GM12864 (cell line): ENCODE results near the gene MAP4K4.

Experiments used
- DNase-seq: peaks from one replicate; pipeline ENCODE4 v3.0.0-alpha.2; 2011; ENCODE audit warnings: low read depth
- H3K4me3 ChIP-seq: 2 replicates; pipeline ENCODE4 v1.5.1; 2011; ENCODE audit warnings: mild to moderate bottlenecking, low read depth, low read length, control low read depth
- CTCF ChIP-seq: IDR thresholded peaks from 2 replicates; pipeline ENCODE4 v1.5.1; 2011; ENCODE audit warnings: low read depth, mild to moderate bottlenecking, moderate library complexity, low read length, control low read depth, inconsistent platforms; ENCODE audit errors: missing control alignments

MAP4K4 gene

GRCh38 chr2:101814752-101815151 lies 117.2 kb downstream of the MAP4K4 start:
- no peak for TF ChIP-seq CTCF
- no peak for DNase-seq
- no peak overlapping the region for H3K4me3 ChIP-seq

GRCh38 chr2:101815154-101815553 lies 117.6 kb downstream of the MAP4K4 start:
- no peak overlapping the region for H3K4me3 ChIP-seq
- DNase-seq, result no peak
- TF ChIP-seq CTCF, result no peak

- no peak for DNase-seq
Observed at GRCh38 chr2:101815739-101816391, 118.4 kb downstream of the MAP4K4 start.

GRCh38 chr2:101816598-101816997 lies 119.1 kb downstream of the MAP4K4 start:
- no peak overlapping the region for H3K4me3 ChIP-seq
- no peak for TF ChIP-seq CTCF
- no peak for DNase-seq

More at GRCh38 chr2:101815739-101816391, 118.4 kb downstream of the MAP4K4 start:
- TF ChIP-seq CTCF, result no peak
- no peak overlapping the region for H3K4me3 ChIP-seq

- no peak for DNase-seq
- no peak for TF ChIP-seq CTCF
- H3K4me3 ChIP-seq, result no peak overlapping the region
Observed at GRCh38 chr2:101817481-101817880, 120.0 kb downstream of the MAP4K4 start.

GRCh38 chr2:101818531-101819451 lies 121.3 kb downstream of the MAP4K4 start:
- no peak for DNase-seq
- TF ChIP-seq CTCF, result no peak
- H3K4me3 ChIP-seq, result no peak overlapping the region
